Glomerular visceral epithelial cell (primary cell): ENCODE data around the gene ARL13A.

ENCODE experiments used
- DNase-seq: peaks from one replicate; pipeline ENCODE4 v3.0.0-alpha.2; 2016; ENCODE audit errors: extremely low spot score

The ARL13A gene

GRCh38 chrX:100969408-100969807 lies at the start of gene ARL13A:
TSS of gene ARL13A (plus strand) at chrX:100969708. CDS start at chrX:100973690, 3,982 bp downstream.
- DNase-seq: no peak

- no peak for DNase-seq
These were observed 45.1 kb upstream of the ARL13A start for GRCh38 chrX:100924375-100924774.

DNA sequence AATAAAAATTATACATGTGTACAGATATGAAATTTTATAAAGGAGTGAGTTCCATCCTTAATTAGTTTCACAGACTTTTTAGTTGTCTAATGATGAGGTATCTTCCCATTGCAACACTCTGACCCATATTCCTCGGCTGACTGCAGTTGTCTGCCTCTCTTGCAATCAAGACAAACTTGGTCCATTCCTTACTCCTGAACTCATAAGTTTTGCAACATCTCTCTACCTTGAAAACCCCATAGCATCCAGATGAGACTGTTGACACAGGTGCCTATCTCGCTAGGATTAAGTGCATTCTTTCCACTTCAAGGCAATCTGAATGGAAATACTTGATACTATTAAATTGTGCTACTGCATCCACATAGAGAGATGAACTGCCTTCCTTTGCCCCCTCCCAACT lies 43.1 kb upstream of the ARL13A start:
- DNase-seq: no peak

- DNase-seq: peak; percentile 9
These were observed 40.6 kb upstream of the ARL13A start, which contains the start of gene XKRX for GRCh38 chrX:100928660-100929613. TSS of gene XKRX (minus strand) at chrX:100928917. CDS start at chrX:100928304, 613 bp downstream.

DNA sequence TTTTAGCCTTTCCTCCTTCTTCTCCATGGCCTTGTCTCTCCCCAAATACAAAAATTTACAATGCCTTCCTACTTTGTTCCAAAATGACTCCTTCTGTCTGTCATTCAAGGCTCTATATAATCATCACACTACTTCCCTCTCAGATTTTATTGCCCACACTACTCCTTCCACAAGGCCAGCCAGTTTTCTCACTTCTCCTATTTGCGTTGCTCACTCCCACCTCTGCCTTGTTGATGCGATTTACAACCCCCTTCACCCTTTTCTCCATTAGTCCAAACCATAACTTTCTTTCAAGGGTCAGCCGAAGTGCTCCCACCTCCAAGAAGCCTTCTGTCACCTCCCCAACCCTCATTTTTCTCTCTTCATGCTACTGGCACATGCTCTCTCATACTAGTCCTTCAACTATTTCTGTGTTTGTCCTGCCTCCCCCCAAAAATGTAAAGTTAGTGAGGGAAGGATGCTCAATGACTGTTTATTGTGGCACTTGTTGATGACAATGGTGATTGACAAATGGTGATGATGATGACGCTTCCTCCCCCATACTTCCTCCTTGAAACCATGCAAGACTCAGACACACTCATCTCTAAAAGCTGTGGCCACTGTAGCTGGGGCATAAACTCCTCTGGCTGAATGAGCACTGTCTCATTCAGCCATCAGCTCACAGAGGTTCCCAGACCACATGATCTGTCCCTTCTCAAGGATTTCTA lies 38.1 kb upstream of the ARL13A start:
- no peak for DNase-seq

- DNase-seq: no peak
These were observed 37.6 kb upstream of the ARL13A start for GRCh38 chrX:100931925-100932285.

DNA sequence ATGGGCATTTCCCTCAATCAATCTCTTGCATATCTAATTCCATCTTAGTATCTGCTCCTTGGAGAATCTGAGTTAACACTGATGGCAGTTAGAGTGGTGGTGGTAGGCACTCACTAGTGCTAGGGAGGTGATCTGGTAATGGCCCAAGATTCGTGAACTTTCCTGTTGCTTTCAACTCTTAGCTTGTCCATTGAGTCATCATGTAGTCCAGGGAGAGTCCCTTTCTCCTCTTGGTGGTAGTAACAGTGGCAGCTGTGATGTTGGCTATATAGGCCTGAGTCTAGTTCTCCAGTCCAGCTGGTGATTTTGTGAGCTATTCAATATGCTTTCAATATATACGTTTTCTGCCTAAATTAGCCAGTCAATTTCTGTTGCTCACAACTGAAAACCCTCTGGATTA lies 33.7 kb upstream of the ARL13A start:
- DNase-seq: no peak

- DNase-seq: no peak
These were observed 30.2 kb upstream of the ARL13A start for GRCh38 chrX:100939333-100939732.

DNA sequence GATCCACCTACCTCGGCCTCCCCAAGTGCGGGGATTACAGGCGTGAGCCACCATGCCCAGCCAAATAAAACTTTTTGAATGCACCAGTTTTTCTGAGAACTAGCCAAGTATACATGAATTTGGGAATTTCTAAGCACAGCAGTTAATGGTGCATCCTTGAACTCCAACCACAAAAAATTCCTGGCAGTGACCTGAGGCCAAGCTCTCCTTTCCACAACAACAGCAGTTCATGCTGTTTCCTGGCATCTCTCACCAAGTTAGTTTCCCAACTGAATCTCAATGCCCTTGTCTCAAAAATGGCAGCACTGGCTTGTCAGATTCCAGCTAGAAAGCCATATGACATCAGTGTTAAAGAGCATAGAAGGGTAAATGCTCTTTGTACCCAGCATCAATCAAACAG lies 24.9 kb upstream of the ARL13A start:
- no peak for DNase-seq

- DNase-seq: no peak
These were observed 23.1 kb upstream of the ARL13A start for GRCh38 chrX:100946299-100946927.

GRCh38 chrX:100948557-100948956 lies 21.0 kb upstream of the ARL13A start:
- DNase-seq: no peak

GRCh38 chrX:100962811-100963210 lies 6.7 kb upstream of the ARL13A start:
- DNase-seq: no peak

DNA sequence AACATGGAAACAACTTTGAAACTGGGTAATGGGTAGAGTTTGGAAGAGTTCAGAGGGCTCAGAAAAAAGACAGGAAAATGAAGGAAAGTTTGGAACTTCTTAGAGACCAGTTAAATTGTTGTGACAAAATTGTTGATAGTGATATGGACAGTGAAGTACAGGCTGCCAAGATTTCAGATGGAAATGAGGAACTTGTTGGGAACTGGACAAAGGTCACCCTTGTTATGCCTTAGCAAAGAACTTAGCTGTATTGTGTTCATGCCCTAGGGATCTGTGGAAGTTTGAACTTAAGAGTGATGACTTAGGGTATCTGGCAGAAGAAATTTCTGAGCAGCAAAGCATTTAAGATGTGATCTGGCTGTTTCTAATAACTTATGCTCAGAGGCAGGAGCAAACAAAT lies 5.1 kb upstream of the ARL13A start:
- no peak for DNase-seq

- no peak for DNase-seq
These were observed 428 bp downstream of the ARL13A start for GRCh38 chrX:100969936-100970335.

GRCh38 chrX:100973411-100973810 lies 3.9 kb downstream of the ARL13A start:
- no peak for DNase-seq

DNA sequence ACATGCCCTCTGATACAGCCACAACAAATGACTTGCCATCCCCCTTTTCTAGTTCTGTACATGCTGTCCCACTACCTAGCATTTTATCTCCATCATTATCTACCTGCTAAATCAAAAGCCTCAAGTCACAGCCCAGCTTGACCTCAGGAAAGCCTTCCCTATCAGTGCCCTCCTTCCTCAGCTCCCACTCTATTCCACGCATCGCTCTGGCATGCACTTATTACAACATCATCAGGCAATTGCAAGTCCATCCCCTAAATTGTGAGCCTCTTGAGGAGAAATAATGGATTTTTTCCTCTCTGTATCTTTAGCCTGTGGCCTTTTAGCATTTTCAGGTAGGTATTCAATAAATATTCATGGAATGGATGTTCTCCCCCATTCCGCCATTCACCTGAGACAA lies 5.7 kb downstream of the ARL13A start:
- DNase-seq: no peak

GRCh38 chrX:100976211-100976610 lies 6.7 kb downstream of the ARL13A start:
- DNase-seq: no peak

GRCh38 chrX:100979881-100980607 lies 10.5 kb downstream of the ARL13A start:
- peak; percentile 3 for DNase-seq

DNA sequence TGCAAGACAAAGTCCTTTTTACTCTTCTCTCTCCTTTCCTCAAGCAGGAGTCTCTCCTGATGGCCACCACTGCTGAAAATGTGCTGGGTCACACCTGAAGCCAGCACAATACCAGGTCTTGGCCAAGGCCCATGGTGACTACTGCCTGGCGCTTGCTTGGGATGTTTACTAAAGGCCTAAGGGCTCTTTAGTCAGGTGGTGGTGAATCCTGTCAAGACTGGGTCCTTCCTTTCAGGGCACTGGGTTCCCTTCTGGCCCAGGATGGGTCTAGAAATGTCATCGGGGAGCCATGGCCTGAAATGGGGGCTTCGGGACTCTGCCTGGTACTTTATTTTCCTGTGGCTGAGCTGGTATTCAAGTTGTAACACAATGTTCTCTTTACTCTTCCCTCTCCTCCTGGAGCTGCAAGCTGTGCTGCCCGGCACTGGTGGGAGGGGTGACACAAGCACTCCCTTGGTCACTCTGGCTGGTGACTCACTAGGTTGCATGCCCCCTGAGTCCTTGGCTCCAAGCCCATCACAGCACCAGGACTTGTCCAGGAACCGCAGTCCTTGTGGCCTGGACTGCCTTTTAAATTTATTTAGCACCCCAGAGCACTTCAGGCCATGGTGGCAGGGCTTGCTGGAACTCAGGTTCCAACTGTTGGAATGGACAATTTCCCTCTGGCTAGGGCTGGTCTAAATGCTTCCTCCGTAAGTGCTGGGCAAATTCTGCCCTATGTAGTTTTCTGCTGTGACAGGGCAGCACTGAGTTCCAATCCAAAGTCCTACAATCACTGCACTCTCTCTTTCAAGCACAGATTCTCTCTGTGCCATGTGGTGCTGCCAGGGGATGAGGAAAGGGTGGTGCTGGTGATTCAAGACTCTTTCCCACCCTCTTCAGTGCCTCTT lies 11.3 kb downstream of the ARL13A start:
- peak; percentile 82 for DNase-seq

DNA sequence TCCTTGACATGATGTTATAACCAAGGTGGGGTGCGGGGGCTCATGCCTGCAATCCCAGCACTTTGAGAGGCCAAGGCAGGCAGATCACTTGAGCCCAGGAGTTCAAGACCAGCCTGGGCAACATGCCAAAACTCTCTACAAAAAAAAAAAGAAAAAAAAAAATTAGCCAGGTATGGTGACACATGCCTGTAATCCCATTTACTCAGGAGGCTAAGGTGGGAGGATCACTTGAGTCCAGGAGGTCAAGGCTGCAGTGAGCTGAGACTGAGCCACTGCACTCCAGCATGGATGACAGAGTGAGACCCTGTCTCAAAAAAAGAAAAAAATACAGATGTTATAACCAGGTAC lies 12.0 kb downstream of the ARL13A start:
- DNase-seq: peak; percentile 2

GRCh38 chrX:100984818-100985217 lies 15.3 kb downstream of the ARL13A start:
- no peak for DNase-seq
